HCT116 (cell line): ENCODE data around the gene FIZ1.

Source experiments
- EZH2 ChIP-seq: fragments of 200-600 bp; sonication (generic); IDR thresholded peaks from 2 replicates; pipeline ENCODE4 v1.6.1; 2017; ENCODE audit warnings: antibody characterized with exemption, mixed run types
- POLR2A ChIP-seq: IDR thresholded peaks from 2 replicates; pipeline ENCODE4 v1.7.0; 2011; ENCODE audit warnings: borderline replicate concordance; ENCODE audit not compliant: insufficient read depth, insufficient read length; ENCODE audit errors: extremely low read depth
- POLR2AphosphoS5 ChIP-seq: IDR thresholded peaks from 2 replicates; pipeline ENCODE4 v1.6.1; 2011; ENCODE audit warnings: mild to moderate bottlenecking, low read depth, low read length, moderate library complexity
- YY1 ChIP-seq: IDR thresholded peaks from 2 replicates; pipeline ENCODE4 v1.6.1; 2011; ENCODE audit warnings: low read length, low read depth, moderate library complexity, mild to moderate bottlenecking; ENCODE audit not compliant: insufficient replicate concordance; ENCODE audit errors: extremely low read depth

DNA sequence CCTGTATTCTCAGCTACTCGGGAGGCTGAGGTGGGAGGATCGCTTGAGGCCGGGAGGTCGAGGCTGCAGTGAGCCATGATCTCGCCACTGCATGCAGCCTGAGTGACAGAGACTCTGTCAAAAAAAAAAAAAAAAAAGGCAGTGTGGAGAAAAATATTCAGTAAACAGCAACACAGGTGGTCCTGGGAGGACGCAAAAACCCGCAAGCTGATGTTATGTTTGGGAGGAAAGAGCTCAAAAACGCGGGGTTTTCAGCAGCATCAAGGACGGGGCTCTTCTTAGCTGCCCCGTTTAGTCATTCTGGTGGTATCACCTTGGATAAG is 25.6 kb upstream of the FIZ1 start:
- TF ChIP-seq EZH2 (no peak), POLR2A (no peak), YY1 (no peak), POLR2AphosphoS5 (no peak)
